ENCODE measurements around the gene STIM2. TPM values are rescaled to one million over a fixed set of nuclear protein-coding genes. Genes with fewer than 3 reads are reported as not detected.
"Not testable (repeated sequence)": the region's sequence is repeated elsewhere in the genome, so short reads cannot be mapped to it uniquely, and the experiment has no call there.

STIM2 gene
- total RNA-seq, 1 donor from 2014 or later = 17.3 TPM

GRCh38 chr4:26952891-26953290, 92.2 kb downstream of the STIM2 start:
- no peak for DNase-seq (ENCODE audit: low read depth in 2 of 2)

DNA sequence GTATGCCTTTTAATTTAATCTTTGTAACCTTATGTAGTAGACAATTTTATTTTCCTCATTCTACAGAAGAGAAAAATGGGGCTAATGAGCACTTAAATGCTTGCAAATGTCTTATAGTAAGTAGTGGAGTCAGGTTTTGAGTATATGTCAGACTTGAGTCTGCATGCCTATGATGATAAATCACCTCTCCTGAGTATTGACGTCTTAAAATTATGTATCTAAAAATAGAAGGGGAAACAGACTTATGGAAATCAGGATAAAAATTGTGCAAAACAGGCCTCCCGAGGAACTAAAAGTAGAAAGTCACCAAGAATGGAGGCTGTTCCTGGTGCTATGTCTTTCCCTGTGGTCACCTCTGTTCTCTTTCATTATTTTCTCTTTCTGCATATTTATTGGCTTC, 92.7 kb downstream of the STIM2 start:
- no peak for DNase-seq (ENCODE audit: low read depth in 2 of 2)

DNA sequence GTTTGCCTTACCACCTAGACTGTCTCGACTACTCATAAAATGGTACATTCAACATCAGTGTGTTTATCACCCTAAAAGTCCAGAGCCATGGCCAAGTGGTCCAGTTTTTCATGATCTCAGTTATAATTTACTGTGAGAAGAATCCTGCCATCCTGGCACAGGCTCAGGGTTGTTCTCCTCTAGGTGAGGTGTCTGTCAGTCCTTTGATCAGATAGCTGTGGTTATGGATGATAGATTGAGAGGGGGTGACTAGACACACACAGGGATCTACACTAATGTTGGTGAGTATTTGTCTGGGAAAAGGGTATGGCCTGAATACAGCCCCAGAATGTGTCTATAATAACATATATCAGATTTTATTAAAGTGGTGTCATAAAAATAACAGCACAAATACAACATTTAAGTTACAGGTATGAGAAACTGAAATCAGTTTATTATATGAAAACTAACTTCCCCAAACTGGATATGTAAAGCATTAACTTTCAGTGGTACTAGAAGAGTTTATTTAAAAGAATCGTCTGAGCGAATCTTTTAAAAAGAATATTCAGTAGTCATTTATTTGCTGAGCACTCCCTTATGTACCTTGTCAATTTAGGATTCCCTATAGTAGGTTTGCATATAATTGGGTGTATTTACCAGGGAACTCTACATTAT, 93.3 kb downstream of the STIM2 start:
- DNase-seq (ENCODE audit: low read depth in 2 of 2) = no peak

- DNase-seq (ENCODE audit: low read depth in 2 of 2) = peak; percentile 24 to 74
Observed at GRCh38 chr4:26955241-26955640, 94.6 kb downstream of the STIM2 start.

GRCh38 chr4:26958925-26959653, 98.4 kb downstream of the STIM2 start:
- DNase-seq (ENCODE audit: low read depth in 2 of 2) = no peak

- DNase-seq (ENCODE audit: low read depth in 2 of 2) = no peak
Observed at GRCh38 chr4:26959654-26960047, 99.0 kb downstream of the STIM2 start.

GRCh38 chr4:26962720-26963119, 102.1 kb downstream of the STIM2 start:
- DNase-seq (ENCODE audit: low read depth in 2 of 2) = no peak

DNA sequence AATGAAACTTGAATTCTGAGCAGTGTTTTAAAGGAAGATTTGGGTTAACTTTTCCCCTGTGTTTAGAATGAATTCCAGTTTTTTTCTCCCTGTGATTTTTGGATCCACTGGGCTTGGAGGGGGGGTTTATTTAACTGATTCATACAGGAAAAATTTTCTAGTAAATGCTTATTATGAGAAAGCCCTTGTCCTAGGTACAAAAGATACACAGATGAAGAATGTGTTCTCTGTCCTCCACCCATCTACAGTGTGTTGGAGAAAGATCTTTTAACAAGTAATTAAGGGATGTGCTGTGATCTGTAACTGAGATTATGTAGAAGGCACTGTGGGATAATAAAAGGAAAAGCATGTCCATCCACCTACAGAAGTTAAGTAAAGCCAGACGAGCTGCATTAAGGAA, 103.9 kb downstream of the STIM2 start:
- DNase-seq (ENCODE audit: low read depth in 2 of 2) = no peak

DNA sequence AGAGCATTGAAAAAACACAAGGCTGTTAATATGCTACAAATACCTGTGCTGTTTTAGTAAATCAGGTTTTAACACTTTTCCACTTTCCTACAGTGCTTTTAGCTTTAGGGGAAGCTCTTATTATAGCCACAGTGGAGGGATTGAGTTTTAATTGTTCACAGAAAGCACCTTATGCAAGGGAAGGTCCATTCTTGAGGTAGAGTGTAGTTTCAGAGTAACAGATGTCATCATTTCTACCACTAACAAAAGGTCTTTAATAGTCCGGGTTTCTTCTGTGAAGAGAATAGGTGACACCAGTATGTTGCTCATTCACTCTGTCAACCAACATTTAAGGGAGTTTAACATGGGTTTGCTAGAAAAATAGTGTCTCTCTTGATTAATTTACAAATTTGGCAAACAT, 104.4 kb downstream of the STIM2 start:
- no peak for DNase-seq (ENCODE audit: low read depth in 2 of 2)

- DNase-seq (ENCODE audit: low read depth in 2 of 2) = not testable (repeated sequence)
Observed at GRCh38 chr4:26975464-26976181, 115.0 kb downstream of the STIM2 start.

DNA sequence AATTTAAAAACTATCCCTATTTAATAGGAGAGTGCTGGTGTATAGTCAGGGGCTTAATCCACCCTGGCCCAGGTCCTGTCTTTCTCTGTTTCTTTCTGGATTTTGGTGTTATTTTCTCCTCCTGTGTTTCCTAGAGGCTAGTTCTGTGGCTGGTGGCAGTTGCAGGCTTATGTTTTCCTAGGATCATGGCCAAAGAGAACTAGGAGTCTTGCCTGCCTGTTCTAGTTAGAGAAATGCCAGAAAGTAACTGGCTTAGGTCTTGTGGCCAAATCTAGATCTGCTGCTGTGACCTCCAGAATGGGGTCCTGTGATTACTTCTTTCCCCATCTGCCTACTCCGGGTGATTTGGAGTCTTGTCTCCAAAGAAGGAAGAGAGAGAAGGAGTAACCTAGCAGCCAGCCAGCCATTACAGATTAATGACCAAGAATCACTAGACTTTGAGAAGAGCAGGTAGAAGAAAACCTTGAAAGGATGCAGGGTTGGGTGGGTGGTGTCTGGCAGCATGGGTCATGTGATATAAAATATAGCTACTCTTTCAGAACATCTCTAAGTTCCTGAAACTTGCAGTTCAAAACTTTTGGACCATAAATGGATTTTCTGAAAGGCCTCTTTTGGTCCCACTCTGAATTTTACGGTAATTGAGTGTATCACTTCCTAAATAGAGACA, 117.9 kb downstream of the STIM2 start:
- DNase-seq (ENCODE audit: low read depth in 2 of 2) = no peak

GRCh38 chr4:26984896-26985295, 124.3 kb downstream of the STIM2 start:
- no peak for DNase-seq (ENCODE audit: low read depth in 2 of 2)

DNA sequence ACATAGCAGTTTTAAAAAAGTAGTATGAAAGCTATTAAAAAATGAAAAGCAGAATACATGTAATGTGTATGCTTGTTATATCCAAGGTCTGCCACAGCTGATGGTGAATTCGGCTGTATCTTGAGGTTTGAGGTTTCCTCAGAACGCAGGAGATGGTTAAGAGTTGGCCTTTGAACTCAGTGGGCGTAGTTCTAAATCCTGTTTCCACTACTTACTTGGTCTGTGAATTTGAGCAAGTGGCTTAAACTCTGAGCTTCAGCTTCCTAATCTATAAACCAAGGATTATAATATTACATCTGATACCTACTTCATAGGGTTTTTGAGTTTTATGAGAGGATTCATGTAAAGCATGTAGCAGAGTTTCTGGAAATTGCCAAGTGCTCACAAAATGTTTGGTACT, 125.2 kb downstream of the STIM2 start:
- DNase-seq (ENCODE audit: low read depth in 2 of 2) = no peak

DNA sequence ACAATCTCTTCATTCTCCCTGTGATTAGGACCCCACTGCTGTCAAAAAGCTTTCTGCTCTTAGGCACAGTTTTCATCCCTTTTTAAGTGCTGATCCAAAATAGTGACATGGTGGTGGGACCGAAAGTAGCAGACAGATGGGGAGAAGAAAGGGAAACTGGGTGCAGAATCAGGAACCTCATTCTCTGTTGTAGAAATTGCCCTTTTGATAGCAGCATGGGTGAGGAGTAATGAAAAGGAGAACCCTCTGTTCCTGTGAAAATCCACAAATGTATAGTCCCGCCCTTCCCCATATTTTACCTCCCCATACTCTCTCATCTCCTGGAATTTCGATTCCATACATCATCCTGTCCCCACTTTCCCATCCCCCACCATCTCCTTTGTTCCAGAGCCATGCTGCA, 126.5 kb downstream of the STIM2 start:
- DNase-seq (ENCODE audit: low read depth in 2 of 2) = no peak

DNA sequence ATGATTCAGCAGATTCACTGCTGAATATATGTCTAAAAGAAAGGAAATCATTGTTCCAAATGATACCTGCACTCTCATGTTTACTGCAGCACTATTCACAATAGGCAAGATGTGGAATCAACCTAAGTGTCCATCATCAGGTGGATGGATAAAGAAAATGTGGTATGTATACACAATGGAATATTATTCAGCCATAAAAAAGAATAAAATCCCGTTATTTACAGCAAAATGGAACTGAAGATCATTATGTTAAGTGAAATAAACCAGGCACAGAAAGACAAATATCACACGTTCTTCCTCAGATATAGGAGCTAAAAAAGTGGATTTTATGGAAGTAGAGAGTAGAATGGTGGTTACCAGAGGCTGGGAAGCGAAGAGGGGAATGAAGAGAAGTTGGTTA, 130.4 kb downstream of the STIM2 start:
- no peak for DNase-seq (ENCODE audit: low read depth in 2 of 2)

- no peak for DNase-seq (ENCODE audit: low read depth in 2 of 2)
Observed at GRCh38 chr4:26992657-26993361, 132.2 kb downstream of the STIM2 start.

GRCh38 chr4:26993539-26993938, 132.9 kb downstream of the STIM2 start:
- DNase-seq (ENCODE audit: low read depth in 2 of 2) = no peak

- no peak for DNase-seq (ENCODE audit: low read depth in 2 of 2)
Observed at GRCh38 chr4:26993967-26994366, 133.3 kb downstream of the STIM2 start.

DNA sequence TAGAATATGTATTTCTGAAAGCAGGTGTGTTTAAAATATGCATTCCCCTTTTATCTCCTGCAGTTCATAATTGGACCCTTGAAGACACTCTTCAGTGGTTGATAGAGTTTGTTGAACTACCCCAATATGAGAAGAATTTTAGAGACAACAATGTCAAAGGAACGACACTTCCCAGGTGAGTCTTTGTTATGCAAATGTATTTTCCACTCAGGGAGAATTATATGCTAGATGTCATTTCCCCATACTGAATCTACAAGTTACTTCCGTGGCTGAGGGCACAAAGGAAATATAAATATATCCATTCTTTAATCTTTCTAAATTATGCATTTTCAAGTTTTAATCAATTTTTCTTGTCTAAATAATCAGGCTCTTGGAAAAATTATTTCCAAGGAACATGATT, 134.7 kb downstream of the STIM2 start:
- DNase-seq (ENCODE audit: low read depth in 2 of 2) = no peak

DNA sequence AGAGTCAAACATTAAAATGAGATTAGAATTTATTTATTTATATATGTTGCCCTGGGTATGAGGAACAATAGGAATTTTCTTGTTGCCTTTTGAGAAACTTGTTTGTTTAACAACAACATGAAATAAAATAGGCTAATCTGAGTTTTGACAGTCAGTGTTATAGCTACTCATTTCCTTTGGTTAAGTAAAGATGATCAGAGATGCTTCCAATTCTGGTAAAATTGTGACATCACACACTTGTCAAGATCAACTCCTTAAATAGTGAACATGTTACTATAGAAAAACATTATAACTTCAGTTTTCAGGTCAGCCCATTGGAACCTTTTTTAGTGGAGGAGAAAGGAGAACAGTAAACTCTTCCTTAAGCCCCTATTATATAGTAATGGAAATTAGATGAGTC, 136.1 kb downstream of the STIM2 start:
- DNase-seq (ENCODE audit: low read depth in 2 of 2) = no peak

GRCh38 chr4:26999689-27000088, 139.0 kb downstream of the STIM2 start:
- no peak for DNase-seq (ENCODE audit: low read depth in 2 of 2)

DNA sequence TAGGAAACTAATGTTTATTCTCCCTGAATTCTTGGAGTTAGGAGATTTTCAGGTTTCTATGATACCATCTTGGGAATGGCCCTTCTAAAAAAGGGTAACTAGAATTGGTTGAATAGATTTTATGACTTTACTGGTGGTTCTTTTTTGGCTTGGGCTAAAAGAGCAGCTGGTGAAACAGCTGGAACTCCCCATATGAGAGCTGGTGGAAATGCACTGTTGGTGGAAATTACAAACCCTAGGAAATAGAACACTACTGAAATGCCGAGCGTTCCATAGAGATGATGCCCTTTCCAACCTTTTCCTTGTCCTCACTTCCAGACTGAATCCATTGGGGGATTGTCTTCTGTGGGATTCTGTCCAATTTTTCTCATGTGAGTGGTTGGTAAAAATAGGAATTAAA, 139.5 kb downstream of the STIM2 start:
- peak in 1 of 2 donors; percentile 65 for DNase-seq (ENCODE audit: low read depth in 2 of 2)

Data from lung microvascular endothelial cell (primary cell).